HG03558 (cell line): Measurements from ENCODE around the gene MPPED2.

Experiments used
- ATAC-seq: cut with Tn5 transposase; IDR thresholded peaks from one replicate; pipeline ENCODE4 v1.9.1; 2021; ENCODE audit warnings: moderate number of reproducible peaks; ENCODE audit not compliant: unreplicated experiment; ENCODE audit errors: extremely low read depth

The MPPED2 gene

DNA sequence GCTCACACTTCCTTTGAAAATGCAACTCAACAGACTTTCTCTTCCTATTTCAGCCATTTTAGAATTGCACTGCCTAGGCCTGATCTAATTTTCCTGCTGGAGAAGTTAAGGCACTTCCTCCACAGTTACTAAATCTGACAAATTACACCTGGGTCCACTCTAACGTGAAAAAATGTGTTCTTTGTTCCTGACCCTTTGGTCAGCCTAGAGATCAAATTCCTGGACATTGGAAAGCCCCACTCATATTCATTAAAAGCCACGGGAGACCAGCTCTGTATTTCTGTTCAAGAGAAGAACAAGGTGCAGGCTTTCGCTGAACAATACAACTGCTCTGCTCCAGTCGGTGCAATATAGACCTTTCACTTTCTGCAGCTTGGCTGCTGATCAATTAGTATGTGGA lies 96.6 kb downstream of the MPPED2 start:
- no peak for ATAC-seq

DNA sequence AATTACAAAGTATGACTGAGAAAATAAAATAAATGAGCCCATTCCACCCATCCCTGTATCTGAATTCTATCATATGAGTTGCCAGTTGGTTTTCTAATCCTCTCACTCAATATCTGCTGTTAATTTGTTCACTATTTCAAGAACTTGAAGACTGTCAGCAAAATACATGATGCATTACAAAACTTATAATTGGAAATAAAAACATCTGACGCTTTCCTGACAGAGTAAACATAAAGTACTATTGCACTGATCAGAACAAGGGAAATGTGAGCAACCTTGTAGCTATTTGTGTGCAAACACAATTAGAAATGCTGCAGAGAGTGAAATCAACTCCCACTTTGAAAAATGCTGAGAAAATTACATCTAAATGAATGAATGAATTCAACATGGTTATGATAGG lies 97.1 kb downstream of the MPPED2 start:
- no peak for ATAC-seq

DNA sequence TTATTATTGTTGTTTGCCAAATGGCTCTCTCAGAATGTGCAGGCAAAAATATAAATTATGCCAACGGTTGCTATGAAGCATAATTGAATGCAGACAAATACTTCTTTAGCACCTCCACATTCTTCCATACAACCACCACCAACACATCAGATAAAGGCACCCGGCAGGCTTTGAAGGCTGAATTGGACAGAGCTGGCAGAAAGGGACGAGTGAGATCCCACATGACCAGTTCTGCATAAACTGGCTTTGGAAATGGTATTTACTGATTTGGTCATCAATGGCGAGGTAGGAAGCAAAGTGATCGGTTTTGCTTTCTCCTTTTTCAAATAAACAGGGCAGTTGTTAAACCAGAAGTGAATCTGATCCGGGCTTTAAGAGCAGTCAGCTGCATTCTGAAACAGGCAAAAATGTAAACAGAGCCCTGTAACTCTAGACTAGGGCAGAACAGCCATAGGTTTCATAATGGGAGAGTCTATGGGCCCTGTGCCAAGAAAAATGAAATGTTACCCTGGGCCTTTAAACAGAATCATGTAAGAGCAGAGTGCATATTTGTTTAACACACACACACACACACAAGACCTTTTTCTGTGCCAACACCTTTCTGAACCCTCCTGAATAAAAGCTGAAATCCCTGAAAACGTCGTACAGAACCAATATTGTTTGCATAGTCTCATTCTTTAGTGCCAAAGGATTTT lies 97.7 kb downstream of the MPPED2 start:
- no peak for ATAC-seq

DNA sequence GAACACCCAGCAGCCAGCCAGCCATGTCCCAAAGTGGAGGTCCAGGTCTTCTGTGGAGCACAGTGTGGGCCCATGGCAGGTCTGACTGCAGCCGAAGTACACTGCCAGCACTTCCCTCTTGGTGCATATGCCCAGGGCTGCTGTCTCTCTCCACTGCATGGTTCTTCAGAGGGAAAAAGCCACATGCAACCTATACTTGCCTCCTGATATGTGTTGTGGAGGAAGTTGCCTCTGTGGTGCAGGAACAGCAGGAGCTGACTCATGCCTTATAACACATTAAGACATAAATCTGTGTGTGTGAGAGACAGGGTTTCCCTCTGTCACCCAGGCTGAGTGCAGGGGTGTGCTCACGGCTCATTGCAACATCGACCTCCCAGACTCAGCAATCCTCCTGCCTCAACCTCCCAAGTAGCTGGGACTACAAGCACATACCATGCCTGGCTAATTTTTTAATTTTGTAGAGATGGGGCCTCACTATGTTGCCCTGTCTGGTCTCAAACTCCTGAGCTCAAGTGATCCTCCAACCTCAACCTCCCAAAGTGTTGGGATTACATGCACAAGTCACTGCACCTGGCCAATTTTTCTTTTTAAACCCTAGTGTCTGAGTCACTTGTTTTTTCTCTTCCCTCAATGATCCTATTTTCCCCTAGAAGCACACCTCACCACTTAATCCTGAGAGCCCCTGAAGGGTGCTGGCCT lies 98.8 kb downstream of the MPPED2 start:
- no peak for ATAC-seq

DNA sequence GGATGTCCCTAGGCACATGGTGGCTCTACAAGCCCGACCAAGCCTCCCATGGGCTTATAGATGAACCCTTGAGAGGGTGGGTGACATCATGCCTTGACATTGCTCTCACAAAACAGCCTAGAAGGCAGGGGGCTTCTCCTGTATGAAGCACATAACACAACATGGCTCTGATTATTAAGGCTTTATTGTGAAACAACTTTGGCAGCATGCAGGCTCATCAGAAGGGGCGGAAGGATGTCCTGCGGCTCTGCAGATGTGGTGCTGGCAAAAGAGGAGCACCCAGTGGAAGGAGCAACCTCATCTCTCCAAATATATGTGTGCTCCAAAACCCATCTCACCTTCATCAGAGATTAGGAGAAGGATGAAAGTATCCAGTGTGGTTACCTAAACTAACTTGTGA lies 100.4 kb downstream of the MPPED2 start:
- ATAC-seq = no peak

DNA sequence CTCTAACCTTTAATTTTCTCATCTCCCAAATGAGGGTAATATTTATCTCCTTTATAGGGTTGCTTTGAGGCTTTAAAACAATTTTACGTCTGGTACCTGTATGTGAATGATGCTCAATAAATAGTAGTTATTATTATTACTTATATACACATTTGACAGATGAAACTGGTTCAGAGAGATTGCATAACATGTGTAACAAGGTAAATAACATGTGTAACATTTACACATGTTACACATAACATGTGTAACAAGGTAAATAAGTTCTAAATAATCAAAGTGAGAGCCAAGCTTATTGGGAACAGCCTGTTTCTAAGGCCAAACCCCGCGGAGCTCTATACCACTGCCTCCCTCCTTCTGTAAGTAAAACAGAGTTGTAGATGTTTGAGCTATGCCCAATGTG lies 100.9 kb downstream of the MPPED2 start:
- no peak for ATAC-seq

DNA sequence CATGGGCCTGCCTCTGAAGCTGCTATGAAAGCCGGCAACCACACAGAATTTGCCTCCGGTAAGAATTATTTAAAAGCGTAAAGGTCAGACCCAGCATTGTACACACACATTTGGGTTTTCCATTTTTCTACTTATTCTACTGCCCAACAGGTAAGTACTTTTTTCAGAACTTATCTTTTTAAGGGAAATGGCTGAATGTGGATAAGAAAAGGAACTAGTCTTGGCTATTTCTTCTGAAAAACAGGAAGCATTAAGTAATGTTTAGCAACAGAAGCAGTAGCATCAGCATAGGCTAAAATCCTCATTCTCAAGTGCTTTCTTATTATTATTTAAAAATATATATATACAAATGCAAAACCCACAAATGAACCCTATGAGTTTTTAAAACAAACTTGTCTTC lies 103.1 kb downstream of the MPPED2 start:
- ATAC-seq = no peak

DNA sequence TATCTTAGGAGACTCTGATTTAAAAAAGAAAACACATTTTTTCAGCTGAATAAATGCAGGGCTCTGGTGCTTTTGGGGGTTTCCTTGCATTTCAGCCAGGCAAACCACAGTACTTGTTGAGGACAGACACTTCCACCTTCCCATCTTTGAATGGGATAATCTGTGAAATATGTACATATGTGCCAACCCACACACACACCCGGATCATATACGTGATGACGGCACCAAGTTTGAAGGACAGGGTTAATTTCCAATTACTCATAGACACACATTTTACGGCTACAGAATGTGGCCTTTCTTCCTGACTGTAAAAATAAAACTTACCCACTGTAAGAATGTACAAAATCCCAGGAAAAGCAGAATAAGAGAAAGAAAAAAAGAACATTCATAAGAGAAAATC lies 104.4 kb downstream of the MPPED2 start:
- no peak for ATAC-seq

DNA sequence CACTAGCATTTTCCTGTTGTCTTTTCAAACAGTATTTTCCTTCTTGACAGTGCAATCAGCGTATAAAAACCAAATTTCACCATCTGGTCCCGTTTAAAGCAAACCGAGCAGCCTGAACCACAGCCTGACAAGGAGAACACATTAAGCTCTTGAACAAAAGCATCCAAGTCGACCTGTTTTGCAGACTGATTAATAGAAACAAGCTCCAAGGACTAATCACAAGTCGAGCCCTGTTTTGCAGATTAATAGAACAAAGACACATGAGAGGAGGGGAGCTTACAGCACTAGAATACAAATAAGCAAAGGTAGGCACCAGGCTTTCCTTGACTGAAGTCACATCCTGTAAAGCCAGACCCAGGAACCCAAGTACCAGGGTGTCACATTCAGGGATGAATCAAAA lies 104.8 kb downstream of the MPPED2 start:
- ATAC-seq = no peak

DNA sequence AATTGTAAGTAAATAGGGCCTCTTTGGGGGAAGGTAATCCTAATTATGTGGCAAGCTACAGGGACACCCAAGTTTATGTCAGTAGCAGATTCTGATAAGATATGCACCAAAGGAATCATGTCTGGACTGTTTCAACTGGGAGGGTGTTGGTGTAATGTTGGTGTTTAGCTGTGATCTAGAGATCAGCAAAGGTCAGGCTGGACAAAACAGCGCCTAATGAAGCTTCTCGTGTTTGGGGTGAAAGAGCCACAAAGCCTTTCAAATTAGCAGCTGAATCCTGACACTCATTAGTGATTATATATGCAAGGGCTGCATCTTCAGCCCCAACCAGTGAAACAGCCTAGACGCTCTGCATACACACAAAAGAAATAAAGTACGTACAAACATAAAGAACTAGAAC lies 106.3 kb downstream of the MPPED2 start:
- ATAC-seq = no peak

DNA sequence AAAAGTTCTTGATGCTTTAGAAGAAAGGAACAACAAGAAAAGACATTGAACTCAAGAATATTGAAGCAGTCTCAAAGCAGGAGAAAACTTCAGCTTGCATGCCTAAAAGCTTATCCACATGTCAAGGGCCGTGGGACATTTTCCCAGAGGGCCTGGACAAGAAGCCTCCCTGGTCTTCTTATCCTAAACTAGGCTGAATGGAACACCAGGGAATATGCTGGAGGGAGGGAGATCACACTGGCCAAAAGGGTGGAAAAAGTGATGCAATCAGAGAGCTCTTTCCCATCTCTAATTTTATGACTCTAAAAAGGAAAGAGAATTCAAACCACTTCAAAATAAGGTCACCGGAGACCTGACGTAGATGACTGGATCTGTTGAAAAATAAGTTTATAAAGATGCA lies 107.2 kb downstream of the MPPED2 start:
- no peak for ATAC-seq

DNA sequence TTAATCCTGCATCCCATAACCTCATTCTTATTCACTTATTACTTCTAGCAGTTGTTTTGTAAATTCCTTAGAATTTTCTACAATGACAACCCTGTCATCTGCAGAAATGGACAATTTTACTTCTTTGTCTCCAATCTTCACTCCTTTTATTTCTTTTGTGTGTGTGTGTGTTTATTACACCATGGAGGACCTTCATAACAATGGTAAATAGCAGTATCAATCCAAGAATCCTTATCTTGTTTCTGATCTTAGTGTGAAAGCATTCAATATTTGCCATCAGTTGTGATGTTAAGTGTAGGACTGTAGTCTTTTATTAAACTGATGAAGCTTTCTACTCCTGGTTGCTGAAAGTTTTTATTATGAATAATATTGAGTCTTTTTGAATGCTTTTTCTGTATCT lies 109.1 kb downstream of the MPPED2 start:
- ATAC-seq = no peak

DNA sequence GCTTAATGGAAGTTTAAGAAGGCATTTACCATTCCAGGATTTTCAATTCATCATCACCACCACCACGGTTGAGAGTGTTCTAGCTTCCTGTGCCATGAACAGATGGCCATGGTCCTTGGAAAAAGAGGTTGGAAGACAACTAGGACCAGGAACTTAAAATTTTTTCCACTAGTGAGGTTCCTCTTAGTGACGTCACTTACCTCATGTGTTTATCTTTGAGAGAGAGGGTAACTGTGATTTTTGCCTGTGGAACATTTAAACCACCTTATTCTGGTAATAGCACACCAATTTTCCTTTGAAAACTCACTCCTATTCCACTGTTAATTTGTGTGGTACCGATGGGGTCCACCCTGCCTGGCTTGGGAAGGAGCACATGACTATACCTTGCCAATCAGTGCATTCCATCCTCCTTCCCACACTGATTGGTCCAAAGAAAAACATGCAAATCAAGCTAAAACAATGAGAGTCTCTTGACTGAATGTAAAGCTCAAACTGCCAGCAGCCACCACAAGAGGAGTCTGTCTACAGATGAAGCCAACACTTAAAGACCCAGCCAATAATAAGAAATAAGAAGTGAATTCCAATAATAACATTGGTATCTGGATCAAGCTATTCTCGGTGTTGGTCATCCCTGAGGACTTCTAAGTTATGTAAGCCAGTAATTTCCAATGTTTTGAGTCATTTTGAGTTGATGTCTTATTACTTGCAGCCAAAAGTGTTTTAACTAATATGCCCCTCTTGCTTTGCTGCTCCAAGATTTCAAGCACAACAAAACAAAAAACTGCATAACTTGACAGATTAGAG lies 111.8 kb downstream of the MPPED2 start:
- ATAC-seq = no peak

DNA sequence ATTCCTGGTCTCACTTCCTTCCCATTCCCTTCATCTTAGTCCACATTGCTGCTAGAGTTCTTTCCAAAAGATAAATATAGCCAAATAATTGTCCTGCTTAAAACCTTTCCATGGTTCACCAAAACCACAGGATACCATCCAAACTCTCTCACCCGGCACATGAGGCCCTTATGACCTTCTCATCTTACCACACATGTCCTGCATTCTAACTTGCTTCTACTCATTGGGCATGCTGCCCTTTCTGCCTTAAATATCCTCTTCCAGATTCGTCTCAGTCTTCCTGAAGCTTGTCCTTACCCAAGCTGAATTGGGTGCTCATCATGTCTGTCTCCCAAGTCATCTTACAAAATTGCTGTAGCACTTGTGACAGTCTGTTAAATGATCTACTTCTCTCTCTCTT lies 114.9 kb downstream of the MPPED2 start:
- ATAC-seq = no peak

DNA sequence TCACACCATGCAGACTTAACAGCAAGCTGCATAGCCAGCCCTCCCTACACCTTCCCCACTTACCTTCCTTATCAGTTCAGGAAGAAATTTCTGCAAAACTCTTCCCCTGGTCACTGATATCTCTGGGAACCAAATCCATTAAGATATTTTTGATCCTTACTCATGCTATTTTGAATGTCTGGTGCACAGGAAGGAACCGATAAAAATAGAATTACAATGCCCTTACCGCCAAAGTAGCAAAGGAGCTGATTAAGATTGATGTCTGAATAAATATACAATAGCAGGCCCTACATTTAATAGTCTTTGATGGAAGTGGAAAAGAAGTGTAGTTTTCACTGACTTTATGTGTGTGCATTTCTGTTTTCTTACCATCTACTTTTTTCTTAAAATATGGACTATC lies 117.3 kb downstream of the MPPED2 start:
- ATAC-seq = no peak

DNA sequence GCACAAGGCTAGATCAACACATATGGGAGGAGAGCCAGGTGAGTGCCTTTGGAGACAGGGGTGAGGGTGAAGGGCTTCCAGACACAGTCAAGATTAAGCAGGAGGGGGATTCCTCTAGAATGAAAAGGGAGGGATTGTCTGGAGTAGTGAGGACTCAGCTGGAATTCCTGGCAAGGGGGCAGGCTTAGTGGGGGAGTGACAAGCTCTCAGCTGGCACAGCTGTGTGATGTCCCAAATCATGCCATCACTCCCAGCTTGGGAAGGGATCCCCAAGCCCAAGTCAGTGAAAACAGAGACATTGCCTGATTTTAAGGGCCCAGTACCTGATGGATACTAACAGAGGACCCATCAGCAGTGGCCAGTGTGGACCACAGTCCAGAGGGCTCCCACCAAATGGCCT lies 119.0 kb downstream of the MPPED2 start:
- ATAC-seq = no peak

DNA sequence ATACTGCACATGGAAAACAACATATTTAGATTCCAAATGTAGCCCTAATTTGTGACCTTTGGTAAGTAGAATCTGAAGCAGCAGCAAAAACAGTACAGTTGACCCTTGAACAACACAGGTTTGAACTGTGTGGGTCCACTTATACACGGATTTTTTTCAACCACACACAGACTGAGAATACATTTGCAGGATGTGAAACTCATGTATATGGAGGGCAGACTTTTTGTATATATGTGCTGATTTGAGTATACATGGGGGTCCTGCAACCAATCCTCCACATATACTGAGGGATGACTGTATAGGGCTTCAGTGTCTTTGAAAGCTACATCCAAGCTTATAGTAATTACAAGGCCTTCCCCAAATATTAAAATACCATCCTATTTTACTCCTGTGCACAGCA lies 120.5 kb downstream of the MPPED2 start:
- no peak for ATAC-seq

DNA sequence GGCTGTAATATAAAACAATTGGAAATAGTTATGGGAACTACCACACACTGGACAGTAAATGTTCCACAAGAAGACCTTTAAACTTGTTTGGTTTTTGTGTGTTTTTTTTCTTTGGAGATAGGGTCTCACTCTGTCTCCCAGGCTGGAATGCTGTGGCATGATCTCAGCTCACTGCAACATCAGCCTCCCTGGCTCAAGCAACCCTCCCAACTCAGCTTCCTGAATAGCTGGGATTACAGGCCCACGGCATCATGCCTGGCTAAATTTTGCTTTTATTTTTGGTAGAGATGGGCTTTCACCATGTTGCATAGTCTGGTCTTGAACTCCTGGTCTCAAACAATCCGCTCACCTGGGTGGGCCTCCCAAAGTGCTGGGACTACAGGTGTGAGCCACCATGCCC lies 121.0 kb downstream of the MPPED2 start:
- ATAC-seq = no peak

DNA sequence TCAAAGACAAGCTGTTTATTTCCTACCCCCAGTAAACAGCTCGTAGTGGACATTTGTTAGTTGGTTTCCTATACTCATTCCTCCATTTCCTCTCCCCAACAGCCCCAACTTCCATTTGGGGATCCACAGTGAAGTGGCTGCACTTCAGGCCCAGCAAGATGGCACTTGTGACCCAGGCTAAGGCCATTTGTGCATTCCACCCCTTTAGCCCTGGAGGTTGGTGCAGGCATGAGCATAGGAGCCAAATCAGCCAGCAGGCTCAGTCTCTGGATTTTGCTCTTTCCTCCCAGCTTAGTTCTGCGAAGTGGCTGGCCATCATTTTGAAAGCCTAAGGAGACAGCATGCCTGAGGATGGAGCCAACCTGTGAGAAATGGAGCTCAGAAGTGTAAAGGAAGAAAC lies 122.9 kb downstream of the MPPED2 start:
- ATAC-seq = no peak

DNA sequence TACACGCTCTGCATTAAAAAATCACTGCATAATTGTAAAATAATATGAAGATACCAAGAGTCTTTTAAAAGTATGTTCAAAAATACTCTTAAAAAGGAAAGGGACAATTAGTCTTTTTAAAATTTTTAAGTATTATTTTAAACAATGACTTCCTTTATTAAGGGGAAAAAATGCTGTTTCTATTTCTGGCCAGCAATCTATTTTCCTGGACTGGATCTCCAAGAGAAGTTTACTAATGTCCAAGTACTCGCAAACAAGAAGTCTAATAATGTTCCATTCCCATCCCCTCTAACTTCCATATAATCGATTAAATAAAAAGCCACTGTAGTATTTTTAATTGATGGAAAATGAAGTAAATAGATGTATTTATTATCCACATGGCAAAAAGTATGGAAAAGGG lies 123.7 kb downstream of the MPPED2 start:
- no peak for ATAC-seq

DNA sequence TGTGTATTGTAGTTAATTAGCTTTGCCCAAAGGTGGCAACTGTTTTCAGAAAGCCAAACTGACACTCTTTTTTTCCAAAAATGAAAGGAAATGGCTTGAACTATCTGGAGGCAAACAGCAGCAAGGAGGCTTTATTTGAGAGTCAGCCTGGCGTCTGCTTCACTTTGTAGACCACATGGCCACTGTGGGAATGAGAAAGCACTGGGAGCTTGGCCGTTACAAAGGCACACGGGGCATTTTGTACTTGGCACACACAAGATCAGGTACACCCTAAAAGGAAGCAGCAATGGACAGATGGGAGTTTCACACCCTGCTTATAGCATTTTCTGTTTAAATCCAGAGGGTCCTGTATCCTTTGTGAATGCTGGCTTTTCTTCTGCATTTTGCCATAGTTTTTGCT lies 126.3 kb downstream of the MPPED2 start:
- ATAC-seq = no peak
